SJSA1 (cell line): Measurements from ENCODE around the gene BMS1. TPM values are rescaled to one million over a fixed set of nuclear protein-coding genes. Genes with fewer than 3 reads are reported as not detected.
"Not testable (repeated sequence)": the region's sequence is repeated elsewhere in the genome, so short reads cannot be mapped to it uniquely, and the experiment has no call there.

Experiments used
- DNase-seq, 2 experiments: peaks; one replicate each; pipeline ENCODE4 v3.0.0-alpha.2; 2015 to 2020; ENCODE audit warnings: low spot score in 2 of 2, low read depth in 1 of 2
- H3K27ac ChIP-seq: fragments of 250-450 bp; sonication (Bioruptor Pico); 2 replicates; pipeline ENCODE4 v1.5.1; 2020; ENCODE audit warnings: mild to moderate bottlenecking, moderate library complexity
- H3K27me3 ChIP-seq: fragments of 250-450 bp; sonication (Bioruptor Pico); replicated peaks from 2 replicates; pipeline ENCODE4 v1.5.1; 2020; ENCODE audit warnings: mild to moderate bottlenecking, moderate library complexity
- H3K36me3 ChIP-seq: fragments of 250-450 bp; sonication (Bioruptor Pico); 2 replicates; pipeline ENCODE4 v1.5.1; 2020; ENCODE audit warnings: mild to moderate bottlenecking
- H3K4me1 ChIP-seq: fragments of 250-450 bp; sonication (Bioruptor Pico); replicated peaks from 2 replicates; pipeline ENCODE4 v1.6.1; 2021; ENCODE audit warnings: mild to moderate bottlenecking
- H3K4me3 ChIP-seq: fragments of 250-450 bp; sonication (Bioruptor Pico); 2 replicates; pipeline ENCODE4 v1.5.1; 2020; ENCODE audit warnings: mild to moderate bottlenecking
- H3K9me3 ChIP-seq: fragments of 250-450 bp; sonication (Bioruptor Pico); replicated peaks from 2 replicates; pipeline ENCODE4 v1.5.1; 2020; ENCODE audit warnings: mild to moderate bottlenecking
- total RNA-seq: library from RNA; depleted of rRNA; stranded (reverse); fragments of >200 nt; shearing (Covaris generic); gene quantifications from 2 replicates; pipeline ENCODE4 v1.2.3, GENCODE V29; 2014; rRNA removed

Gene BMS1
- total RNA-seq, result 30.1 and 35.6 TPM in 2 replicates

GRCh38 chr10:42782446-42783180, at the start of gene BMS1:
Gene BMS1, plus strand, starts transcription at chr10:42782795. Its CDS starts 1,600 bp downstream, at chr10:42784395.
- peak within 1 kb of the TSS; percentile 82 for H3K27ac ChIP-seq
- peak within 1 kb of the TSS; percentile 64 for H3K4me3 ChIP-seq
- H3K4me1 ChIP-seq, result peaks cover 8% of the 10 kb centered on the region
- H3K36me3 ChIP-seq, result peaks cover 20% of the 10 kb centered on the region
- peak; percentile 91 to 97 for DNase-seq
- no peaks in the 10 kb centered on the region for H3K9me3 ChIP-seq
- no peaks in the 10 kb centered on the region for H3K27me3 ChIP-seq

- no peaks in the 10 kb centered on the region for H3K27me3 ChIP-seq
- no peaks in the 10 kb centered on the region for H3K4me1 ChIP-seq
- H3K4me3 ChIP-seq, result no peak overlapping the region
- DNase-seq, result no peak
- H3K9me3 ChIP-seq, result no peaks in the 10 kb centered on the region
- no peaks in the 10 kb centered on the region for H3K36me3 ChIP-seq
- H3K27ac ChIP-seq, result no peak overlapping the region
Observed at GRCh38 chr10:42734536-42734935, 48.1 kb upstream of the BMS1 start.

DNA sequence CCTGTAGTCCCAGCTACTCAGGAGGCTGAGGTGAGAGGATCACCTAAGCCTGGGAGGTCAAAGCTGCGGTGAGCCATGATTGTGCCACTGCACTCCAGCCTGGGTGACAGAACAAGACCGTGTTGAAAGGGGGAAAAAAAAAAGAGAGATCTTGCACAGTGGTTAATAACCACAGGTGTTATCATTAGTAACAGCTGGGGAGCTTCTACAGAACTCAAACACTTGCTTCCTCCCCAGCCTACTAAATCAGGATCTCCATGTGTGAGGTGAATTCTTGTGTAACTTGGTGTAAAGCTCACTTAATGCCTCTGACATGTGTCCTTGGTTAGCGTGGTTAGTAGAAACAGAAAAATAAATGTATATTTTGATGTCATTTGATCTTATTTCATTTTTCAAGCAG, 43.9 kb upstream of the BMS1 start:
- DNase-seq, result no peak
- Histone ChIP-seq H3K27me3 (no peaks in the 10 kb centered on the region), H3K36me3 (no peaks in the 10 kb centered on the region), H3K4me3 (no peak overlapping the region), H3K4me1 (no peaks in the 10 kb centered on the region), H3K27ac (no peak overlapping the region), H3K9me3 (no peaks in the 10 kb centered on the region; the same call in 1 of the 2 replicates)

DNA sequence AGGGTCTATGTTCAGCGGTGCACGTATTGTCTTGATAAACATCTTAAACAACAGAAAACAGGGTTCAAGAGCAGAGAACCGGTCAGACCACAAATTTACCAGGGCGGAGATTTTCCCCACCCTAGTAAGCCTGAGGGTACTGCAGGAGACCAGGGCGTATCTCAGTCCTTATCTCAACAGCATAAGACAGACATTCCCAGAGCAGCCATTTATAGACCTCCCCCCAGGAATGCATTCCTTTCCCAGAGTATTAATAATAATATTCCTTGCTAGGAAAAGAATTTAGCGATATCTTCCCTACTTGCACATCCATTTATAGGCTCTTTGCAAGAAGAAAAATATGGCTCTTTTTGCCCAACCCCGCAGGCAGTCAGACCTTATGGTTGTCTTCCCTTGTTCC, 41.1 kb upstream of the BMS1 start:
- not testable (repeated sequence) for H3K9me3 ChIP-seq, H3K27ac ChIP-seq, DNase-seq, H3K27me3 ChIP-seq, H3K36me3 ChIP-seq, H3K4me3 ChIP-seq, H3K4me1 ChIP-seq

GRCh38 chr10:42743697-42744096, 38.9 kb upstream of the BMS1 start:
- H3K27ac ChIP-seq, result no peak overlapping the region
- H3K4me1 ChIP-seq, result no peaks in the 10 kb centered on the region
- no peaks in the 10 kb centered on the region for H3K36me3 ChIP-seq
- no peaks in the 10 kb centered on the region; the same call in 1 of the 2 replicates for H3K9me3 ChIP-seq
- no peak for DNase-seq
- H3K27me3 ChIP-seq, result no peaks in the 10 kb centered on the region
- no peak overlapping the region for H3K4me3 ChIP-seq

- Histone ChIP-seq H3K36me3 (no peaks in the 10 kb centered on the region), H3K4me3 (no peak overlapping the region), H3K27ac (no peak overlapping the region), H3K4me1 (no peaks in the 10 kb centered on the region), H3K27me3 (no peaks in the 10 kb centered on the region), H3K9me3 (no peaks in the 10 kb centered on the region; the same call in 1 of the 2 replicates)
- DNase-seq, result no peak
Observed at GRCh38 chr10:42744134-42744701, 38.4 kb upstream of the BMS1 start.

DNA sequence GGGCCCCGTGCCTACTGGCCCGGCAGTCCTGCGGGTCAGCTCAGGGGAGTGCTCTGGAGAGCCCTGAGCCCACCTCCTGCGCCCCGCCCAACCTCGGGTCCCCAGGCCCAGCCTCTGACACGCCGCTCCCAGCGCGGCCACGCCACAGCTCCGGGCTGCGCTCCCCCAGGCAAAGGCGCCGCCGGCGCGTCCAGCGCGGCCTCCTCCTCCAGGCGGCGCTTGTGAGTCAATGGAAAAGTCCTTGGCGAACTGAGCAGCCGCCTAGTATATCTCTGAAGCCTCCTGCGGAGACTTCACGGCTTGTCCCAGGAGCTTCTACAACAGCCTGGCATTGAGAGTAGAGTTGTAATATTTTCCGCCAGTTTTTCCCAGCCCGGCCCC, 29.5 kb upstream of the BMS1 start:
- Histone ChIP-seq H3K36me3 (no peaks in the 10 kb centered on the region), H3K9me3 (peaks cover 5% of the 10 kb centered on the region; the same call in 1 of the 2 replicates), H3K4me3 (no peak overlapping the region), H3K27me3 (peaks cover 39% of the 10 kb centered on the region), H3K4me1 (peaks cover 23% of the 10 kb centered on the region), H3K27ac (no peak overlapping the region)
- DNase-seq, result peak; percentile 55 to 59

GRCh38 chr10:42753507-42754154, 29.0 kb upstream of the BMS1 start:
- Histone ChIP-seq H3K4me3 (peak overlapping the region; percentile 13), H3K9me3 (peaks cover 5% of the 10 kb centered on the region; the same call in 1 of the 2 replicates), H3K4me1 (peaks cover 23% of the 10 kb centered on the region), H3K27ac (no peak overlapping the region), H3K27me3 (peaks cover 39% of the 10 kb centered on the region), H3K36me3 (no peaks in the 10 kb centered on the region)
- DNase-seq, result no peak

DNA sequence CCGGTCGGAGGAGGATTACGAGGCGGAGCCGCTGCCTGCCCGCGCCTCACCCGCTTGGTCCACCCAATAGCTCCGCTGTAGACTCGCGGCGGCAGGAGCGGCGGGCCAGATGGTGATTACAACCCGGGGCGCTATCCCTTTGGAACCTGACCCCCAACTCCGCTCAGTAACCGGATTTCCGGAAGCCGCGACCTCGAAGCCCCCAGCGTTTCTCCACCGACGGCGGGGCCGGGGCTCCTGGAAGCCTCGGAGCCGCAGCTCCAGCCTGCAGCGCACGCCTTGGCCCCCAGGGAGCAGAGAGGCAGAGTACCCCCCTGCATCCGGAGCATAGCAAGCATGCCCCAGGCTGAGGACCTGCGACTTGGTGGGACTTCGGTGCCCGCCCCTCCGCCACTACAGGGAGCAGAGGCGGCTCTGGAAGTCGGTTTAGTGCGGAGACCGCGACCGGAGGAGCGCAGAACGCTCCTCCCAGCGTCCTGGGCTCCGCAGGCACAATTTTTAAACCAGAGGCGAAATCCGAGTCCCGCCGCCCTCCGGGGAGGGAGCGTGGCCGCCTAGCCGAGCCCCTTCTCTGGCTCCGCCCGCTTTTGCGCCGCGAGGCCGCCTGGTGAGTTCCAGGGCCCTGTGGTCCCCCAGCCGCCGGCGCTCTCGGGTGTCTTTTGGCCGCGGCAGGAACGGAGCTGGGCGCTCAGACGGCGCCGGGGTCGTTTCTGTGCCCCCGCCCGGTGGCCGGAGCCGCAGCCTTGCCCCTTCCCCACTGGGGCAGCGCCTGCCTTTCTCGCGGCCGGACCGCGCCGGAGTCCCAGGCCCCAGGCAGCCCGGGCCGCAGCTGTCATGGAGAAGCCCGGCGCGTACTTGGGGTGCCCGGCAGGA, 28.2 kb upstream of the BMS1 start:
- H3K27me3 ChIP-seq, result peaks cover 39% of the 10 kb centered on the region
- no peak for DNase-seq

GRCh38 chr10:42755028-42755451, 27.6 kb upstream of the BMS1 start:
- DNase-seq, result no peak
- H3K27me3 ChIP-seq, result peaks cover 39% of the 10 kb centered on the region
- H3K4me1 ChIP-seq, result peaks cover 23% of the 10 kb centered on the region
- H3K4me3 ChIP-seq, result no peak overlapping the region
- H3K9me3 ChIP-seq, result peaks cover 5% of the 10 kb centered on the region; the same call in 1 of the 2 replicates
- no peak overlapping the region for H3K27ac ChIP-seq
- H3K36me3 ChIP-seq, result no peaks in the 10 kb centered on the region

More for the DNA sequence above, 28.2 kb upstream of the BMS1 start:
- Histone ChIP-seq H3K4me1 (peaks cover 23% of the 10 kb centered on the region), H3K36me3 (no peaks in the 10 kb centered on the region), H3K27ac (no peak overlapping the region), H3K9me3 (peaks cover 5% of the 10 kb centered on the region; the same call in 1 of the 2 replicates), H3K4me3 (peak overlapping the region; percentile 13)

- Histone ChIP-seq H3K9me3 (peaks cover 5% of the 10 kb centered on the region; the same call in 1 of the 2 replicates), H3K36me3 (no peaks in the 10 kb centered on the region), H3K4me3 (no peak overlapping the region), H3K27me3 (peaks cover 39% of the 10 kb centered on the region), H3K27ac (no peak overlapping the region), H3K4me1 (peaks cover 23% of the 10 kb centered on the region)
- no peak for DNase-seq
Observed at GRCh38 chr10:42755556-42756093, 27.0 kb upstream of the BMS1 start.

DNA sequence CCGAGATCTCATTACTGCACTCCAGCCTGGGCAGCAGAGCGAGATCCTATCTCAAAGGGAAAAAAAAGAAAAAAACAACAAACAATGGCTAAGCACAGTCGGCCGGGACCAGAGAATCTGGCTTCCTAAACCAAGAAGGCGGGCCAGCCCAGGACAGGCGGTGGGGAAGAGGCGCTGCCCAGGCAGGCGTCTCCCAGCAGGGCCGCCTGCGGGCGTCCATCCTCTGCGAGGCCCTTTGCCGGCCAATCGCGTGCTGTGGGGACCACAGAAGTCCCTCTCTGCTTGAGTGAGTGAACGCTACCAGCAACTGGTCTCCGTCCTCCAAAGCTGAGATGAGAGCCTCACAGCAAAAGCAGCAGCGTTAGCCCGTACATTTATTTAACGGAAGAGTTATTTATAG, 14.7 kb upstream of the BMS1 start:
- DNase-seq, result no peak
- no peak overlapping the region for H3K27ac ChIP-seq
- H3K9me3 ChIP-seq, result no peaks in the 10 kb centered on the region
- H3K4me1 ChIP-seq, result no peaks in the 10 kb centered on the region
- no peak overlapping the region for H3K4me3 ChIP-seq
- no peaks in the 10 kb centered on the region for H3K36me3 ChIP-seq
- H3K27me3 ChIP-seq, result no peaks in the 10 kb centered on the region; the same call in 1 of the 2 replicates

DNA sequence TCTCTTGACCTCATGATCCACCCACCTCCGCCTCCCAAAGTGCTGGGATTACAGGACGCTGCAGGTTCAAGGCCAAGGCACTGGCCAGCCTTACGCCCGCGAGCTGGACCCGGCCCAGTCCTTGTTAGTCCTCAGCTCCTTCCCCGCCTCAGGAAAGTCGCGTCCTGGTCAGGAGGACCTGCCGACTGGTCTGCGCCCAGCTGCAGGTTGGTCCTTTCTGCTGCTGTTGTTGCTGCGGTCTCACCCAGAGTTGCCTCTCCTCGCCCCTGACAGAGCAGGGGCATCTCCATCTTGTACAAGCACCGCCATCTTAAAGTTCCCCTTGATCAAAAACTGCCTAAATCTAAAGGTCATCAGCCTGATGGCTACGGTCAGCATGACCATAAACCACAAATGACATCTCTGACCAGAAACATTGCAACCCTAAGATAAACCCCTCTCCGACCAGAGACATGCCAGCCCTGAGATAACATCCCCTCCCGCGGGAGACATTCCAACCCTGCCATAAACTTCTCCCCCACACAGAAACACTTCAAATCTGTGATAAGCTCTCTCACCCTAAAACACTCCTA, 13.9 kb upstream of the BMS1 start:
- no peaks in the 10 kb centered on the region for H3K9me3 ChIP-seq
- no peaks in the 10 kb centered on the region for H3K36me3 ChIP-seq
- DNase-seq, result no peak
- no peak overlapping the region for H3K27ac ChIP-seq
- no peaks in the 10 kb centered on the region for H3K4me1 ChIP-seq
- H3K4me3 ChIP-seq, result no peak overlapping the region
- no peaks in the 10 kb centered on the region; the same call in 1 of the 2 replicates for H3K27me3 ChIP-seq
